Measurements from ENCODE around the gene PLA2G6.

DNA sequence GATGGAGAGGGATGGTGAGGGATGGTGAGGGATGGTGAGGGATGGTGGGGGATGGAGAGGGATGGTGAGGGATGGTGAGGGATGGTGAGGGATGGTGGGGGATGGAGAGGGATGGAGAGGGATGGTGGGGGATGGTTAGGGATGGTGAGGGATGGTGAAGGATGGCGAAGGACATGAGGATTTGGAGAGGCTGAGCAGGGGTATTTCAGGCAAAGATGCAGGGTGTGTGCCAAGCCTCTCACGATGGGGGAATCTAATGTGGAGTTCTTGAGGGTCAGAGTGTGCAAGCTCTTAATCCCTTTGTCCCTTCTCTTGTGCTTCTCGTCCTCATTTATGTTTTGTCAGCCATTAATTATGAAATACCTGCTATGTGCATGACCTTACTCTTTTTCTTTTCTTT lies 7.5 kb upstream of the PLA2G6 start:
- TF ChIP-seq EZH2phosphoT487 (IDR thresholded peaks at IDR 0.05; ENCODE audit: borderline replicate concordance), result no peak
- TF ChIP-seq, protein P1, sequence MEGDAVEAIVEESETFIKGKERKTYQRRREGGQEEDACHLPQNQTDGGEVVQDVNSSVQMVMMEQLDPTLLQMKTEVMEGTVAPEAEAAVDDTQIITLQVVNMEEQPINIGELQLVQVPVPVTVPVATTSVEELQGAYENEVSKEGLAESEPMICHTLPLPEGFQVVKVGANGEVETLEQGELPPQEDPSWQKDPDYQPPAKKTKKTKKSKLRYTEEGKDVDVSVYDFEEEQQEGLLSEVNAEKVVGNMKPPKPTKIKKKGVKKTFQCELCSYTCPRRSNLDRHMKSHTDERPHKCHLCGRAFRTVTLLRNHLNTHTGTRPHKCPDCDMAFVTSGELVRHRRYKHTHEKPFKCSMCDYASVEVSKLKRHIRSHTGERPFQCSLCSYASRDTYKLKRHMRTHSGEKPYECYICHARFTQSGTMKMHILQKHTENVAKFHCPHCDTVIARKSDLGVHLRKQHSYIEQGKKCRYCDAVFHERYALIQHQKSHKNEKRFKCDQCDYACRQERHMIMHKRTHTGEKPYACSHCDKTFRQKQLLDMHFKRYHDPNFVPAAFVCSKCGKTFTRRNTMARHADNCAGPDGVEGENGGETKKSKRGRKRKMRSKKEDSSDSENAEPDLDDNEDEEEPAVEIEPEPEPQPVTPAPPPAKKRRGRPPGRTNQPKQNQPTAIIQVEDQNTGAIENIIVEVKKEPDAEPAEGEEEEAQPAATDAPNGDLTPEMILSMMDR (IDR thresholded peaks at IDR 0.05 in 2 of 3, conservative IDR thresholded peaks at IDR 0.05 in 1 of 3; ENCODE audit: borderline replicate concordance in 1 of 3, insufficient read depth in 1 of 3, low read depth in 2 of 3, low read length in 2 of 3), result no peak
- no peak for TF ChIP-seq SP1 (IDR thresholded peaks at IDR 0.05; ENCODE audit: low read depth)
- no peak for TF ChIP-seq POLR2AphosphoS5 (IDR thresholded peaks at IDR 0.05; ENCODE audit: low read depth, low read length)
- no peak for TF ChIP-seq POLR2A (IDR thresholded peaks at IDR 0.05; ENCODE audit: borderline replicate concordance, extremely low read depth, insufficient read depth, insufficient read length)
